Sigmoid colon (tissue), 7 donors: ENCODE results near the gene ZNF511. TPM values are rescaled to one million over a fixed set of nuclear protein-coding genes. Genes with fewer than 3 reads are reported as not detected.

Experiments
- DNase-seq: peaks from one replicate; pipeline ENCODE4 v3.0.0-alpha.2; 2019
- H3K27ac ChIP-seq, 4 donors: fragments of 200-600 bp; sonication (generic); one replicate each; pipeline ENCODE4 v1.5.1; 2016 to 2019; ENCODE audit warnings: mild to moderate bottlenecking in 1 of 4
- H3K27me3 ChIP-seq, 3 donors: fragments of 200-600 bp; sonication (generic); one replicate each; pipeline ENCODE4 v1.5.1; 2019; ENCODE audit warnings: mild to moderate bottlenecking in 1 of 3
- H3K36me3 ChIP-seq, 4 donors: fragments of 200-600 bp; sonication (generic); one replicate each; pipeline ENCODE4 v1.5.1; 2016 to 2019
- H3K4me1 ChIP-seq, 4 donors: fragments of 200-600 bp; sonication (generic); one replicate each; pipeline ENCODE4 v1.5.1; 2017 to 2019
- H3K4me3 ChIP-seq, 4 donors: fragments of 200-600 bp; sonication (generic); one replicate each; pipeline ENCODE4 v1.5.1; 2017 to 2019; ENCODE audit warnings: mild to moderate bottlenecking in 2 of 4, moderate library complexity in 1 of 4
- H3K9me3 ChIP-seq, 4 donors: fragments of 200-600 bp in 3 of 4; sonication (generic) in 3 of 4; one replicate each; pipeline versions ENCODE4 v1.5.1 to v1.6.1; 2013 to 2019
- EP300 ChIP-seq, 4 donors: sonication (generic); formaldehyde crosslinking; IDR thresholded peaks; one replicate each; pipeline ENCODE4 v1.6.1; 2017; ENCODE audit warnings: antibody characterized with exemption in 4 of 4
- POLR2A ChIP-seq, 2 donors: fragments of 450-650 bp; IDR thresholded peaks; one replicate each; pipeline ENCODE4 v1.6.1; 2016; ENCODE audit warnings: antibody characterized with exemption in 2 of 2, mild to moderate bottlenecking in 2 of 2, moderate library complexity in 2 of 2
- POLR2AphosphoS5 ChIP-seq, 4 donors: sonication (generic); formaldehyde crosslinking; IDR thresholded peaks; one replicate each; pipeline ENCODE4 v1.6.1; 2017; ENCODE audit warnings: antibody characterized with exemption in 4 of 4
- WGBS, 2 donors: extraction: QIAGEN DNeasy Blood & Tissue Kit; methylation state at CpG; one replicate each; pipeline ENCODE4 v1.1.7; 2013; 5-methylcytosine and 5-hydroxymethylcytosine counted together
- intact Hi-C: fragments of 100-400 bp; cut with DNase I; formaldehyde crosslinking; loops from one replicate; pipeline ENCODE4 v1.15.1; 2023
- polyA plus RNA-seq, 3 donors: library from polyadenylated mRNA; stranded (reverse); fragments of 200-250 nt; gene quantifications; one replicate each; pipeline ENCODE4 v1.2.3, GENCODE V29; 2013
- total RNA-seq, 4 donors: library from RNA; depleted of rRNA; stranded (reverse); fragments of >200 nt; gene quantifications; one replicate each; pipeline ENCODE4 v1.1.0, GENCODE V29; 2016
- TF ChIP-seq, protein P1 (sequence below), 4 experiments: fragments of 450-650 bp in 3 of 4; fragments of 200-600 bp in 1 of 4; IDR thresholded peaks; one replicate each; pipeline ENCODE4 v1.5.1; 2016 to 2019; ENCODE audit warnings: antibody characterized with exemption in 4 of 4, mild to moderate bottlenecking in 3 of 4, moderate library complexity in 2 of 4
- donor health status: healthy with polysubstance abuse.
- donor health status: Bipolar disorder and iron deficiency.
- donor health status: healthy.

Gene ZNF511
- total and polyA plus RNA-seq, 7 donors: 34.7 to 55.6 (median 47.4) TPM

DNA sequence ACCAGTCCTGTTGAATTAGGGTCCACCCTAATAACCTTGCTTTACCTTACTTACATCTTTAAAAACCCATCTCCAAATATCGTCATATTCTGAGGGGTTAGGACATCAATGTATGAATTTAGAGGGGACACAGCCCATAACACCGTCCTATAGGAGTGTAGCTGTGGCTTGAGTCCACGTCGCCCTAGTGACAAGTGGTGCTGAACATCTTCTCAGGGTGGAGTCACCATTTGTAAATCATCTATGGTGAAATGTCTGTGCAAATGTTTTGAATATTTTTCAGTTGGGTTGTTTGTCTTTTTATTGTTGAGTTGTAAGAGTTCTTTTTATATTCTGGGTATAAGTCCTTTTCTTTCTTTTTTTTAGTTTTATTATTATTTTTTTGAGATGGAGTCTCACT is 33.3 kb downstream of the ZNF511 start:
- Histone ChIP-seq H3K27me3 (peaks cover 0 to 85% (median 25%) of the 10 kb centered on the region in 3 donors), H3K9me3 (no peaks in the 10 kb centered on the region), H3K27ac (no peak overlapping the region), H3K4me3 (no peak overlapping the region), H3K36me3 (no peaks in the 10 kb centered on the region), H3K4me1 (peaks cover 0 to under 1% (median 0%) of the 10 kb centered on the region in 4 donors)
- 90 to 92% methylated on average over 4 of the region's 4 CpGs for WGBS, 2 donors
- intact Hi-C loops: no loop called here
- no peak for TF ChIP-seq POLR2A (IDR thresholded peaks at IDR 0.05)
- TF ChIP-seq EP300 (IDR thresholded peaks at IDR 0.05): no peak
- no peak for TF ChIP-seq POLR2AphosphoS5 (IDR thresholded peaks at IDR 0.05)
- TF ChIP-seq, protein P1, sequence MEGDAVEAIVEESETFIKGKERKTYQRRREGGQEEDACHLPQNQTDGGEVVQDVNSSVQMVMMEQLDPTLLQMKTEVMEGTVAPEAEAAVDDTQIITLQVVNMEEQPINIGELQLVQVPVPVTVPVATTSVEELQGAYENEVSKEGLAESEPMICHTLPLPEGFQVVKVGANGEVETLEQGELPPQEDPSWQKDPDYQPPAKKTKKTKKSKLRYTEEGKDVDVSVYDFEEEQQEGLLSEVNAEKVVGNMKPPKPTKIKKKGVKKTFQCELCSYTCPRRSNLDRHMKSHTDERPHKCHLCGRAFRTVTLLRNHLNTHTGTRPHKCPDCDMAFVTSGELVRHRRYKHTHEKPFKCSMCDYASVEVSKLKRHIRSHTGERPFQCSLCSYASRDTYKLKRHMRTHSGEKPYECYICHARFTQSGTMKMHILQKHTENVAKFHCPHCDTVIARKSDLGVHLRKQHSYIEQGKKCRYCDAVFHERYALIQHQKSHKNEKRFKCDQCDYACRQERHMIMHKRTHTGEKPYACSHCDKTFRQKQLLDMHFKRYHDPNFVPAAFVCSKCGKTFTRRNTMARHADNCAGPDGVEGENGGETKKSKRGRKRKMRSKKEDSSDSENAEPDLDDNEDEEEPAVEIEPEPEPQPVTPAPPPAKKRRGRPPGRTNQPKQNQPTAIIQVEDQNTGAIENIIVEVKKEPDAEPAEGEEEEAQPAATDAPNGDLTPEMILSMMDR (IDR thresholded peaks at IDR 0.05): no peak
- DNase-seq: no peak

DNA sequence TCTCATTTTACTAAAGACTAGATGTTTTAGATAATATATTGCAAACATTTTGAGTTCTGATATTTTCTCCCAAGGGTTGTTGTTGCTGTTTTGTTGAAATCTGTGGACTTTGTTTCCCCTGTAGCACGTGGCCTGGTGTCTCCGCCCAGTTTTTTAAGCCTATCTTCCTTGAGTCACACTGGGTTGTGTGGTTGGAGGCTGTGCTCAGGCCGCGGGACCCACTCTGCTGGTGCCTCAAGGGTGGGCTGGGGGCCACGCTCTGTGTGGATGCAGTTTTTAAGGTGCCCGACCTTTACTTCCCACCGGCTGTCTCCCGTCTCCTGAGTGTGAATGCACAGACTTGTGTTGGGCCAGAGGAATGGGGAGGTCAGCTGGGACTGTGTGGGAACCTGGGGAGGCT is 34.2 kb downstream of the ZNF511 start:
- intact Hi-C loops: no loop called here
- peaks cover 4 to 85% (median 25%) of the 10 kb centered on the region in 3 donors for H3K27me3 ChIP-seq
- no peak overlapping the region for H3K4me3 ChIP-seq
- H3K27ac ChIP-seq: no peak overlapping the region
- H3K36me3 ChIP-seq: no peaks in the 10 kb centered on the region
- no peaks in the 10 kb centered on the region for H3K4me1 ChIP-seq
- DNase-seq: no peak
- TF ChIP-seq POLR2A (IDR thresholded peaks at IDR 0.05) (no peak), POLR2AphosphoS5 (IDR thresholded peaks at IDR 0.05) (no peak), EP300 (IDR thresholded peaks at IDR 0.05) (no peak)
- TF ChIP-seq, protein P1 (IDR thresholded peaks at IDR 0.05): no peak
- 76% methylated on average over 8 of the region's 8 CpGs for WGBS, 2 donors
- no peaks in the 10 kb centered on the region for H3K9me3 ChIP-seq

DNA sequence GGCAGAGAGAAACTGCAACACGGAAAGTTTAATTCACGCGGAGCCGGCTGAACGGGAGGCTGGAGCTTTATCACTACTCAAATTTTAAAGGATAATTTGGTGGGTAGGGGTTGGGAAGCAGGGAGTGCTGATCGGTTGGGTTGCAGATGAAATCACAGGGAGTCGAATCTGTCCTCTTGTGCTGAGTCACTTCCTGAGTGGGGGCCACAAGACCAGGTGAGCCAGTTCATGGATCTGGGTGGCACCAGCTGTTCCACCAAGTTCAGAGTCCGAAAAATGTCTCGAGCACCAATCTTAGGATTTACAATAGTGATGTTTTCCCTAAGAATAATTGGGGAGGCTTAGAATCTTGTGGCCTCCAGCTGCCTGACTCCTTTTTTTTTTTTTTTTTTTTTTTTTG is 34.8 kb downstream of the ZNF511 start:
- Histone ChIP-seq H3K9me3 (no peaks in the 10 kb centered on the region), H3K4me1 (no peaks in the 10 kb centered on the region), H3K4me3 (no peak overlapping the region), H3K27ac (no peak overlapping the region), H3K36me3 (no peaks in the 10 kb centered on the region), H3K27me3 (peaks cover 4 to 84% (median 23%) of the 10 kb centered on the region in 3 donors)
- intact Hi-C loops: no loop called here
- 48 to 59% methylated on average over 9 of the region's 9 CpGs for WGBS, 2 donors
- TF ChIP-seq POLR2A (IDR thresholded peaks at IDR 0.05): no peak
- TF ChIP-seq EP300 (IDR thresholded peaks at IDR 0.05): no peak
- TF ChIP-seq, protein P1 (IDR thresholded peaks at IDR 0.05): no peak
- no peak for TF ChIP-seq POLR2AphosphoS5 (IDR thresholded peaks at IDR 0.05)
- no peak for DNase-seq

DNA sequence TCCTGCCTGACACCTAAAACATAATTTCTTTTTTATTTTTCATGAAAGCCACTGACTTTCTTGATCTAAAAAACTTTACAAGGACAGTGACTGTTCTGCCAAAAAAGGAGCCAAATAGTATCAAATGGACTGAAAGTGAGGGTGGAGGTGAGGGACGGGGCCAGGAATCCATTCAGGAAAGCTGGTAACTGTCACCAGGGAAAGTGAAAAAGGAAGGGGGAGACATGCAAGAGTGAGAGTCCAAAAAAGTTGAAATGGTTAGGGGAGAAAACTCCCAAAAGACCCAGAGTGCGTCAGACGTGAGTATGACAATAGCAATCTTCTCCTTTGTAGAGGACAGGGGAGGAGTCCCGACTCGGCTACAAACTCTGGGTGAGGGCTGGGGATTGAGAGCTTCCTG is 35.5 kb downstream of the ZNF511 start:
- H3K4me1 ChIP-seq: no peaks in the 10 kb centered on the region
- H3K36me3 ChIP-seq: no peaks in the 10 kb centered on the region
- DNase-seq: no peak
- WGBS, 2 donors: 74 to 75% methylated on average over 5 of the region's 5 CpGs
- TF ChIP-seq POLR2AphosphoS5 (IDR thresholded peaks at IDR 0.05): no peak
- TF ChIP-seq, protein P1 (IDR thresholded peaks at IDR 0.05): no peak
- no peak for TF ChIP-seq EP300 (IDR thresholded peaks at IDR 0.05)
- no peak for TF ChIP-seq POLR2A (IDR thresholded peaks at IDR 0.05)
- peaks cover 4 to 83% (median 17%) of the 10 kb centered on the region in 3 donors for H3K27me3 ChIP-seq
- intact Hi-C loops: no loop called here
- no peak overlapping the region for H3K4me3 ChIP-seq
- H3K27ac ChIP-seq: no peak overlapping the region
- no peaks in the 10 kb centered on the region for H3K9me3 ChIP-seq

DNA sequence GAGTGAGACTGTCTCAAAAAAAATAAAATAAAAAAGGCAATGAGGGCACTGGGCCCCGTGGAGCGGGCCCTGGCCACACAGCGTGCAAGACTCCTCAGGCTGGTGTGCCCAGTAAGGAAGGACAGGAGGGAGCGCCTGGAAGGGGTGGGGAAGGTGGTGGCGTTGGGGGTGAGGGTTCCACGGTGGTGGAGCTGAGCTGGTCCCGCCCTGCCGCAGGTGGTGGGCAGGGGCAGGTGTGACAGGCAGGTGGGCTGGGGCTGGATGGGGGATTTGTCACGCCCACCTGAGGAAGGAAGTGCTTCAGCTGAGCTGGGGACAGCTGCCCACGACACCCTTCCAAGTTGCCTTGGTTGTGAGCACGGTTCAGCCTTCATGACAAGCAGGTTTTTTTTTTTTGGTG is 37.7 kb downstream of the ZNF511 start:
- no peaks in the 10 kb centered on the region for H3K36me3 ChIP-seq

More for the DNA sequence above, 37.7 kb downstream of the ZNF511 start:
- no peaks in the 10 kb centered on the region for H3K9me3 ChIP-seq
- H3K27me3 ChIP-seq: peaks cover 4 to 79% (median 21%) of the 10 kb centered on the region in 3 donors
- no peaks in the 10 kb centered on the region for H3K4me1 ChIP-seq
- DNase-seq: no peak
- no peak overlapping the region for H3K4me3 ChIP-seq
- no peak overlapping the region for H3K27ac ChIP-seq
- intact Hi-C loops: no loop called here
- 52 to 54% methylated on average over 11 of the region's 11 CpGs for WGBS, 2 donors
- TF ChIP-seq, protein P1 (IDR thresholded peaks at IDR 0.05): no peak
- no peak for TF ChIP-seq POLR2A (IDR thresholded peaks at IDR 0.05)
- no peak for TF ChIP-seq EP300 (IDR thresholded peaks at IDR 0.05)
- no peak for TF ChIP-seq POLR2AphosphoS5 (IDR thresholded peaks at IDR 0.05)
